Stomach (tissue), 9 donors: ENCODE results near the gene PCAT6. TPM values are rescaled to one million over a fixed set of nuclear protein-coding genes. Genes with fewer than 3 reads are reported as not detected.
"Not testable (repeated sequence)": the region's sequence is repeated elsewhere in the genome, so short reads cannot be mapped to it uniquely, and the experiment has no call there.

ENCODE experiments used
- DNase-seq, 2 donors: peaks; one replicate each; pipeline versions ENCODE4 v3.0.0 to v3.0.0-alpha.2; 2013 to 2019
- H3K27ac ChIP-seq, 5 donors: fragments of 200-600 bp in 4 of 5; sonication (generic) in 4 of 5; one replicate each; pipeline ENCODE4 v1.5.1; 2013 to 2019; ENCODE audit warnings: mild to moderate bottlenecking in 1 of 5, moderate library complexity in 1 of 5
- H3K27me3 ChIP-seq, 3 donors: fragments of 200-600 bp; sonication (generic); one replicate each; pipeline ENCODE4 v1.5.1; 2017 to 2019; ENCODE audit warnings: mixed run types in 1 of 3
- H3K36me3 ChIP-seq, 4 donors: fragments of 200-600 bp; sonication (generic); 1 replicate in 3 of 4; 2 replicates in 1 of 4; pipeline ENCODE4 v1.5.1; 2016 to 2019
- H3K4me1 ChIP-seq, 4 donors: fragments of 200-600 bp; sonication (generic); one replicate each; pipeline ENCODE4 v1.5.1; 2016 to 2019
- H3K4me3 ChIP-seq, 4 donors: fragments of 200-600 bp; sonication (generic) in 3 of 4; one replicate each; pipeline ENCODE4 v1.5.1; 2016 to 2019; ENCODE audit warnings: mild to moderate bottlenecking in 1 of 4
- H3K9me3 ChIP-seq, 4 donors: fragments of 200-600 bp; sonication (generic); one replicate each; pipeline ENCODE4 v1.5.1; 2016 to 2019
- EP300 ChIP-seq: sonication (generic); formaldehyde crosslinking; IDR thresholded peaks from one replicate; pipeline ENCODE4 v1.6.1; 2017; ENCODE audit warnings: antibody characterized with exemption
- POLR2A ChIP-seq, 4 donors: fragments of 450-650 bp; IDR thresholded peaks; one replicate each; pipeline ENCODE4 v1.6.1; 2016; ENCODE audit warnings: antibody characterized with exemption in 4 of 4, control low read depth in 2 of 4, mild to moderate bottlenecking in 1 of 4, moderate library complexity in 1 of 4
- POLR2AphosphoS5 ChIP-seq, 3 donors: sonication (generic); formaldehyde crosslinking; IDR thresholded peaks; one replicate each; pipeline ENCODE4 v1.6.1; 2016; ENCODE audit warnings: antibody characterized with exemption in 3 of 3
- WGBS, 5 donors: extraction: QIAGEN DNeasy Blood & Tissue Kit in 3 of 5; methylation state at CpG; one replicate each; pipeline versions ENCODE4 v1.1.5 to v1.1.7; 2013 to 2018; 5-methylcytosine and 5-hydroxymethylcytosine counted together
- intact Hi-C: fragments of 100-400 bp; cut with DNase I; formaldehyde crosslinking; loops from one replicate; pipeline ENCODE4 v1.15.1; 2023; ENCODE audit warnings: low total_unique reads
- polyA plus RNA-seq, 3 donors: library from polyadenylated mRNA; stranded (reverse); fragments of 200-250 nt; gene quantifications; one replicate each; pipeline ENCODE4 v1.2.3, GENCODE V29; 2013
- total RNA-seq, 5 donors: library from RNA; depleted of rRNA; stranded (reverse); fragments of >200 nt; gene quantifications; one replicate each; pipeline versions ENCODE4 v1.1.0 to v1.2.3, GENCODE V29; 2014 to 2016
- TF ChIP-seq, protein P1 (sequence below), 7 experiments: fragments of 450-650 bp in 4 of 7; fragments of 200-600 bp in 3 of 7; sonication (generic) in 3 of 7; IDR thresholded peaks; one replicate each; pipeline ENCODE4 v1.5.1; 2016 to 2019; ENCODE audit warnings: antibody characterized with exemption in 7 of 7, control low read depth in 2 of 7, mild to moderate bottlenecking in 1 of 7
- donor health status: healthy with polysubstance abuse.
- donor health status: Bipolar disorder and iron deficiency.
- donor health status: healthy.

PCAT6 gene
- total and polyA plus RNA-seq, 8 donors = 1.2 to 3.9 (median 2.7) TPM; not detected in 5

DNA sequence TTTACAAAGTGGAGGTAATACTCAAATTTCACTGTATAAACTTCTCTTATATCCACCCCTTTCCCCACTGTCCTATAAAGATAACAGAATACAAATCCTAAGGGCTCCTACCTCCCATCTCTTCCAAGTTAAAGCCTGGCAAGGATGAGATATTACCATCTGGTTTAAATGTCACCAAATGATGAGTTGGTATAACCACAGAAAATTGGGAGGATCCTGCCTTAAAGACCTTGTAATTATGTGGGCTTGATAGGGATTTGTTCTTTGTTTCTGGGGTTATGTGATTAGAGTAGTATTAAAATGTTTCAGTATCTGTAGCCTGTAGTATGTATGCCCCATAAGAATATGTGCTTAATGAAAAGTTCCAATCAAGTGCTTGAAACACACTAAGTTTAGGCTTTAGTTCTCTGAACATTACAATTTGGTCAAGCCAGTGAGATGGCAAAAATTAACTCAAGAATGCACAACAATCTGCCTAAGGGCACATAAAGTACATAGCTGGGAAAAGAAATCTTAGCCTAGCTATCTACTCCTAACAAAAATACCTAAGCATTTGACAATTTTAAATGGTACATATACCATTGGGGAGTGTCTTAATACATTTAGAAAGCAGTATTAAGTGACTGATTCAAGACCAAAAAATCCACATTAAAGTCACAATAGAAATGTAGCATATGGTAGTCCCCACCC is 16.6 kb upstream of the PCAT6 start:
- no peaks in the 10 kb centered on the region for H3K27me3 ChIP-seq
- no peak overlapping the region for H3K27ac ChIP-seq
- H3K4me1 ChIP-seq = peaks cover 24 to 88% (median 59%) of the 10 kb centered on the region in 4 donors
- no peak overlapping the region for H3K4me3 ChIP-seq
- peaks cover 0 to 7% (median 0%) of the 10 kb centered on the region in 4 donors for H3K36me3 ChIP-seq
- no peak for DNase-seq
- no peaks in the 10 kb centered on the region for H3K9me3 ChIP-seq
- TF ChIP-seq POLR2AphosphoS5 (IDR thresholded peaks at IDR 0.05) (no peak), POLR2A (IDR thresholded peaks at IDR 0.05) (no peak), EP300 (no peak)
- TF ChIP-seq, protein P1, sequence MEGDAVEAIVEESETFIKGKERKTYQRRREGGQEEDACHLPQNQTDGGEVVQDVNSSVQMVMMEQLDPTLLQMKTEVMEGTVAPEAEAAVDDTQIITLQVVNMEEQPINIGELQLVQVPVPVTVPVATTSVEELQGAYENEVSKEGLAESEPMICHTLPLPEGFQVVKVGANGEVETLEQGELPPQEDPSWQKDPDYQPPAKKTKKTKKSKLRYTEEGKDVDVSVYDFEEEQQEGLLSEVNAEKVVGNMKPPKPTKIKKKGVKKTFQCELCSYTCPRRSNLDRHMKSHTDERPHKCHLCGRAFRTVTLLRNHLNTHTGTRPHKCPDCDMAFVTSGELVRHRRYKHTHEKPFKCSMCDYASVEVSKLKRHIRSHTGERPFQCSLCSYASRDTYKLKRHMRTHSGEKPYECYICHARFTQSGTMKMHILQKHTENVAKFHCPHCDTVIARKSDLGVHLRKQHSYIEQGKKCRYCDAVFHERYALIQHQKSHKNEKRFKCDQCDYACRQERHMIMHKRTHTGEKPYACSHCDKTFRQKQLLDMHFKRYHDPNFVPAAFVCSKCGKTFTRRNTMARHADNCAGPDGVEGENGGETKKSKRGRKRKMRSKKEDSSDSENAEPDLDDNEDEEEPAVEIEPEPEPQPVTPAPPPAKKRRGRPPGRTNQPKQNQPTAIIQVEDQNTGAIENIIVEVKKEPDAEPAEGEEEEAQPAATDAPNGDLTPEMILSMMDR (IDR thresholded peaks at IDR 0.05) = no peak
- intact Hi-C loops = no loop called here

DNA sequence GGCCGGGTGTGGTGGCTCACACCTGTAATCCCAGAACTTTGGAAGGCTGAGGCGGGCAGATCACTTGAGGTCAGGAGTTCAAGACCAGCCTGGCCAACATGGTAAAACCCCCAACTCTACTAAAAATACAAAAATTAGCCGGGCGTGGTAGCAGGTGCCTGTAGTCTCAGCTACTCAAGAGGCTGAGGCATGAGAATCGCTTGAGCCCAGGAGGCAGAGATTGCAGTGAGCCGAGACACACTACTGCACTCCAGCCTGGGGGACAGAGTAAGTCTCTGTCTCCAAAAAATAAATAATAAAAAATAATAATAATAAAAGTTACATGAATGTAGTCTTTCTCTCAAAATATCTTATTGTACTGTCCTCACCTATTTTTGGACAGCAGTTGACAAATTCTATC is 15.8 kb upstream of the PCAT6 start:
- H3K9me3 ChIP-seq, H3K27ac ChIP-seq, H3K4me3 ChIP-seq, DNase-seq, H3K36me3 ChIP-seq, intact Hi-C loops, H3K27me3 ChIP-seq: not testable (repeated sequence)
- H3K4me1 ChIP-seq = peaks cover 17 to 80% (median 52%) of the 10 kb centered on the region in 4 donors
- WGBS, 5 donors = 84 to 91% (median 87%) methylated on average over 6 of the region's 6 CpGs

DNA sequence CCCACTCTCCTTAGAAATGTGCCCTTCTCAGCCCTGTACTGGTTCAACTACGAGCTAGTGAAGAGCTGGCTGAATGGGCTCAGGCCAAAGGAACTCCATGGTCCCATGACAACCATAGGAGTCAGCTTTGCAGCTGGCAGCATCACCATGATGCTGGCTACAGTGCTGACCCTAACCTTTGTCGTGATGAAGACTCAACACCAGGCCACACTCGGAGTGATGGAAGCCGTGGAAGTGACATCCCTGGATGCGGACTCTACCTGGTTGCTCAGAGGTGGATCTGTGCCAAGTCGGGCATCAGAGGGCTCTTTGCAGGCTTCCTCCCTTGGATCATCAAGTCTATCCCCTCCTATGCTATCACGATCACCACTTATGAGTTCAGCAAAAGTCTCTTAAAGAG is 14.1 kb upstream of the PCAT6 start:
- intact Hi-C loops = no loop called here
- peaks cover 0 to 7% (median 0%) of the 10 kb centered on the region in 4 donors for H3K36me3 ChIP-seq
- no peaks in the 10 kb centered on the region for H3K27me3 ChIP-seq
- peaks cover 5 to 64% (median 36%) of the 10 kb centered on the region in 4 donors for H3K4me1 ChIP-seq
- H3K4me3 ChIP-seq = no peak overlapping the region
- H3K27ac ChIP-seq = no peak overlapping the region
- H3K9me3 ChIP-seq = no peaks in the 10 kb centered on the region
- WGBS, 5 donors = 85 to 97% (median 92%) methylated on average over 6 to 7 of the region's 7 CpGs
- TF ChIP-seq, protein P1 (IDR thresholded peaks at IDR 0.05) = no peak
- no peak for TF ChIP-seq POLR2A (IDR thresholded peaks at IDR 0.05)
- no peak for TF ChIP-seq EP300
- no peak for TF ChIP-seq POLR2AphosphoS5 (IDR thresholded peaks at IDR 0.05)
- DNase-seq = no peak

DNA sequence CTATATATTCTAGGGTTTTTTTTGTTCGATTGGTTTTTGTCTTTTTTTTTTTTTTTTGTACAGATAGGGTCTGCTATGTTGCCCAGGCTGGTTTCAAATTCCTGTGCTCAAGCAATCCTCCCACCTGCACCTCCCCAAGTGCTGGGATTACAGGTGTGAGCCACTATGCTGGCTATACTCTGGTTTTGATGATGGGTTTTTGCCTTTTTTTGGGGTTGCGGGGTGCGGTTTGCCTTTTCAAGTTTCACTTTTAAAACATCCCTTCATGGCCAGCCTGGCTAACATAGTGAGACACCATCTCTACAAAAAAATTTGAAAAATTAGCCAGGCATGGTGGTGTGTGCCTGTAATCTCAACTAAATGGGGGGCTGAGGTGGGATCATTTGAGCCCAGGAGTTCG is 12.5 kb upstream of the PCAT6 start:
- H3K27ac ChIP-seq = no peak overlapping the region
- no peak for TF ChIP-seq POLR2A (IDR thresholded peaks at IDR 0.05)
- TF ChIP-seq EP300 = no peak
- TF ChIP-seq, protein P1 (IDR thresholded peaks at IDR 0.05) = no peak
- TF ChIP-seq POLR2AphosphoS5 (IDR thresholded peaks at IDR 0.05) = no peak
- no peak overlapping the region for H3K4me3 ChIP-seq
- no peaks in the 10 kb centered on the region for H3K9me3 ChIP-seq
- no peak for DNase-seq
- 86 to 92% (median 90%) methylated on average over 4 of the region's 4 CpGs for WGBS, 5 donors
- peaks cover 0 to 7% (median 0%) of the 10 kb centered on the region in 4 donors for H3K36me3 ChIP-seq
- peaks cover 5 to 63% (median 40%) of the 10 kb centered on the region in 4 donors for H3K4me1 ChIP-seq
- H3K27me3 ChIP-seq = no peaks in the 10 kb centered on the region
- intact Hi-C loops = no loop called here

DNA sequence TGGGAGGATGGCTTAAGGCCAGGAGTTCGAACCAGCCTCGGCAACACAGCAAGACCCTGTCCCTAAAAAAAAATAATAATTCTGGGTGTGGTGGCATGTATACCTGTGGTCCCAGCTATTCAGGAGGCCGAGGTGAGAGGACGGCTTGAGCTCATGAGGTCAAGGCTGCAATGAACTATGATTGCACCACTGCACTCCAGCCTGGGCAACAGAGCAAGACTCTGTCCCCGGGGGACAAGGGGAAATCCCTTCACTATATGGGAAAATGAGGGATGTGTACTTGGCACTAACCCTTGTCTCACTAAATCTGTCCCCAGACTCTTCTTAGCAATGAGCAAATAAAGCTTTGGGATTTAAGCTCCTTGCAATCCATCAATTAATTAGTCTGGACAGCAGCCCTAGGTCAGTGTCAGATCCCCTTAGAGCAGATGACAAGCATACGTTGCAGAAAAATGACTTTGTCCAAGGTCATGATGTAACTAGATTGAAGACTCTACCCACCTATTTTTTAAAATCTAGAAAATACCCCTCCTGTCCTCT is 11.9 kb upstream of the PCAT6 start:
- TF ChIP-seq, protein P1 (IDR thresholded peaks at IDR 0.05) = no peak
- TF ChIP-seq EP300 = no peak
- no peak for TF ChIP-seq POLR2AphosphoS5 (IDR thresholded peaks at IDR 0.05)
- no peak for TF ChIP-seq POLR2A (IDR thresholded peaks at IDR 0.05)

More for the DNA sequence above, 11.9 kb upstream of the PCAT6 start:
- Histone ChIP-seq H3K9me3 (no peaks in the 10 kb centered on the region), H3K27me3 (no peaks in the 10 kb centered on the region), H3K4me3 (no peak overlapping the region), H3K4me1 (peaks cover 5 to 66% (median 44%) of the 10 kb centered on the region in 4 donors), H3K27ac (no peak overlapping the region), H3K36me3 (peaks cover 0 to 7% (median 0%) of the 10 kb centered on the region in 4 donors)
- no peak for DNase-seq
- WGBS, 5 donors = 70 to 84% (median 83%) methylated on average over 6 of the region's 6 CpGs
- intact Hi-C loops = no loop called here
